MM.1S (cell line): Measurements from ENCODE around the gene CLEC1A.

ENCODE experiments used
- CTCF ChIP-seq: fragments of 300-600 bp; sonication (generic); IDR thresholded peaks from 2 replicates; pipeline ENCODE4 v1.5.1; 2016; ENCODE audit warnings: antibody characterized with exemption, low read length, mixed read lengths
- EZH2 ChIP-seq: fragments of 300-600 bp; sonication (generic); optimal IDR thresholded peaks from 2 replicates; pipeline ENCODE3; 2017; ENCODE audit warnings: low read depth, mild to moderate bottlenecking, antibody characterized with exemption, low read length, mixed read lengths
- EZH2phosphoT487 ChIP-seq: fragments of 300-600 bp; sonication (generic); IDR thresholded peaks from 2 replicates; pipeline ENCODE4 v1.6.1; 2018; ENCODE audit warnings: antibody characterized with exemption, low read length

GRCh38 chr12:10111451-10111850 is 12.7 kb upstream of the CLEC1A start:
- TF ChIP-seq CTCF (no peak), EZH2 (no peak), EZH2phosphoT487 (no peak)
